Heart right ventricle (tissue), 16 donors: Measurements from ENCODE around the gene OR1D2. TPM values are rescaled to one million over a fixed set of nuclear protein-coding genes. Genes with fewer than 3 reads are reported as not detected.

Experiments
- ATAC-seq, 8 donors: fragments of 200-7000 bp; cut with Tn5 transposase; one replicate each; pipeline ENCODE4 v1.9.1; 2020; ENCODE audit warnings: mild to moderate bottlenecking in 8 of 8, moderate library complexity in 8 of 8, moderate number of reproducible peaks in 1 of 8
- DNase-seq, 2 donors: peaks; one replicate each; pipeline ENCODE4 v3.0.0-alpha.2; 2020
- H3K27ac ChIP-seq, 10 donors: fragments of 200-600 bp; sonication (generic) in 2 of 10; one replicate each; pipeline versions ENCODE4 v1.5.0 to v1.8.0; 2020 to 2022; ENCODE audit warnings: mild to moderate bottlenecking in 3 of 10
- H3K27me3 ChIP-seq, 7 donors: fragments of 200-600 bp; one replicate each; pipeline ENCODE4 v1.8.0; 2021 to 2022; ENCODE audit warnings: mild to moderate bottlenecking in 2 of 7
- H3K36me3 ChIP-seq, 9 donors: fragments of 200-600 bp; sonication (generic) in 1 of 9; one replicate each; pipeline versions ENCODE4 v1.5.0 to v1.8.0; 2020 to 2022; ENCODE audit warnings: mild to moderate bottlenecking in 2 of 9
- H3K4me1 ChIP-seq, 9 donors: fragments of 200-600 bp; sonication (generic) in 1 of 9; one replicate each; pipeline versions ENCODE4 v1.5.0 to v1.8.0; 2020 to 2022; ENCODE audit warnings: mild to moderate bottlenecking in 4 of 9
- H3K4me3 ChIP-seq, 10 donors: fragments of 200-600 bp; sonication (generic) in 2 of 10; one replicate each; pipeline versions ENCODE4 v1.5.0 to v1.8.0; 2020 to 2022; ENCODE audit warnings: mild to moderate bottlenecking in 7 of 10, moderate library complexity in 2 of 10
- H3K9me3 ChIP-seq, 11 donors: fragments of 200-600 bp in 10 of 11; sonication (generic) in 2 of 11; one replicate each; pipeline versions ENCODE4 v1.5.0 to v1.8.0; 2013 to 2022; ENCODE audit warnings: mild to moderate bottlenecking in 2 of 11, control low read depth in 1 of 11, moderate library complexity in 1 of 11
- CTCF ChIP-seq, 9 donors: fragments of 200-600 bp; sonication (generic) in 2 of 9; IDR thresholded peaks; one replicate each; pipeline versions ENCODE4 v1.5.0 to v1.8.0; 2021 to 2022; ENCODE audit warnings: antibody characterized with exemption in 9 of 9, mild to moderate bottlenecking in 5 of 9, moderate library complexity in 1 of 9
- WGBS, 2 donors: extraction: QIAGEN DNeasy Blood & Tissue Kit; methylation state at CpG; one replicate each; pipeline ENCODE4 v1.1.7; 2013; ENCODE audit warnings: inconsistent platforms in 1 of 2; 5-methylcytosine and 5-hydroxymethylcytosine counted together
- intact Hi-C, 10 donors: fragments of 100-400 bp; cut with DNase I; formaldehyde crosslinking; loops; one replicate each; pipeline versions ENCODE4 v1.11.1 to v1.14.2; 2022
- polyA plus RNA-seq, 2 donors: library from polyadenylated mRNA; stranded (reverse); fragments of 200-250 nt; gene quantifications; one replicate each; pipeline ENCODE4 v1.2.3, GENCODE V29; 2013
- total RNA-seq, 10 donors: library from RNA; stranded (reverse); fragmentation: NEBNext Ultra II Directional in 3 of 10; extraction: Animal tissue kit (Norgen Biotek cat#: 25700) in 3 of 10; gene quantifications; one replicate each; pipeline versions ENCODE4 v1.2.1 to v1.2.4, GENCODE V29; 2021 to 2023
- donor health status: Arrhythmogenic right ventricular cardiomyopathy.
- donor health status: ischemic (EF 13 %, LVEDD 7.1; RV severe dilation, severe dysfunction).
- donor health status: healthy with polysubstance abuse.
- donor health status: DM: no; HTN: yes; CAD: no.
- donor health status: DM: no; HTN: no; CAD: no.
- donor health status: ischemic (EF 25% LVEDD 6.9; RV normal size, moderate dysfunction).
- donor health status: ischemic (EF 25% LVEDD 5.7; RV mildly dilated, moderate dysfunction).
- donor health status: healthy.
- donor health status: DM: yes; HTN: yes; CAD: no.
- donor health status: Ischemic cardiomyopathy.
- donor health status: ischemic (EF 35%, LVEDD 5.7; RV mildly dilated, moderate dysfunction).
- donor health status: nonischemic (EF 11% LVEDD 7.7; RV severe dilation, severe dysfunction).
- donor health status: DM: yes; HTN: yes; CAD: no.
- donor health status: PGD.
- donor health status: ischemic (EF 29% LVEDD 5.4; RV normal size, mild dysfunction).
- donor health status: nonischemic (EF 23%, LVEDD 6.1; RV moderate dilation, normal function).

OR1D2 gene
- total and polyA plus RNA-seq, 12 donors, result not detected

GRCh38 chr17:3040882-3041281 lies 63.3 kb downstream of the OR1D2 start:
- peaks cover 0 to 7% (median 0%) of the 10 kb centered on the region in 9 donors for H3K4me1 ChIP-seq
- no peaks in the 10 kb centered on the region for H3K36me3 ChIP-seq
- no peak for DNase-seq
- no peak for TF ChIP-seq CTCF (IDR thresholded peaks at IDR 0.05)
- peaks cover 0 to 5% (median 0%) of the 10 kb centered on the region in 7 donors for H3K27me3 ChIP-seq
- no peak overlapping the region for H3K4me3 ChIP-seq
- no peak overlapping the region for H3K27ac ChIP-seq
- WGBS, 2 donors, result 56 to 66% methylated on average over 5 of the region's 5 CpGs
- no peak for ATAC-seq
- intact Hi-C loops, result loop anchor here in 3 of 10 donors (10.0 kb wide), 1 partner anchor 604 kb away; no protein-coding TSS in a partner anchor
- H3K9me3 ChIP-seq, result peaks cover 0 to 15% (median 4%) of the 10 kb centered on the region in 11 donors

GRCh38 chr17:3039736-3040135 lies 64.5 kb downstream of the OR1D2 start:
- peaks cover 0 to 5% (median 0%) of the 10 kb centered on the region in 7 donors for H3K27me3 ChIP-seq
- no peaks in the 10 kb centered on the region for H3K36me3 ChIP-seq
- WGBS, 2 donors, result 48 to 54% methylated on average over 6 of the region's 6 CpGs
- DNase-seq (no peak), ATAC-seq (no peak)
- H3K27ac ChIP-seq, result no peak overlapping the region
- H3K4me3 ChIP-seq, result no peak overlapping the region
- no peak for TF ChIP-seq CTCF (IDR thresholded peaks at IDR 0.05)
- H3K4me1 ChIP-seq, result peaks cover 0 to 7% (median 0%) of the 10 kb centered on the region in 9 donors
- intact Hi-C loops, result loop anchor here in 3 of 10 donors (10.0 kb wide), 1 partner anchor 605 kb away; no protein-coding TSS in a partner anchor
- H3K9me3 ChIP-seq, result peaks cover 0 to 15% (median 4%) of the 10 kb centered on the region in 11 donors

- H3K27ac ChIP-seq, result no peak overlapping the region
- no peak for TF ChIP-seq CTCF (IDR thresholded peaks at IDR 0.05)
- peaks cover 0 to 5% (median 0%) of the 10 kb centered on the region in 7 donors for H3K27me3 ChIP-seq
- no peaks in the 10 kb centered on the region for H3K36me3 ChIP-seq
- no peak for ATAC-seq
- H3K9me3 ChIP-seq, result peaks cover 0 to 10% (median 2%) of the 10 kb centered on the region in 11 donors
- no peak overlapping the region for H3K4me3 ChIP-seq
- no peak for DNase-seq
- H3K4me1 ChIP-seq, result peaks cover 0 to 7% (median 0%) of the 10 kb centered on the region in 9 donors
- intact Hi-C loops, result no loop called here
- WGBS, 2 donors, result 46 to 48% methylated on average over 5 of the region's 5 CpGs
Measured at GRCh38 chr17:3038941-3039340, 65.3 kb downstream of the OR1D2 start.

Other genes starting within 250 kb of the OR1D2 start
- not detected for gene OR1D5, start 40.8 kb downstream of the OR1D2 start, total RNA-seq
- not detected for gene OR1D5, start 40.8 kb downstream of the OR1D2 start, polyA plus RNA-seq
- not detected for gene OR1G1, start 23.1 kb upstream of the OR1D2 start, total RNA-seq
- gene OR1G1, start 23.1 kb upstream of the OR1D2 start, polyA plus RNA-seq, result not detected
- not detected for gene OR1A2, start 93.1 kb upstream of the OR1D2 start, total RNA-seq
- not detected for gene OR1A2, start 93.1 kb upstream of the OR1D2 start, polyA plus RNA-seq
- not detected for gene OR1A1, start 103.2 kb upstream of the OR1D2 start, total RNA-seq
- gene OR1A1, start 103.2 kb upstream of the OR1D2 start, polyA plus RNA-seq, result not detected
- gene OR3A1, start 193.9 kb upstream of the OR1D2 start, total RNA-seq, result not detected
- gene OR3A1, start 193.9 kb upstream of the OR1D2 start, polyA plus RNA-seq, result not detected